Trophoblast cell (in vitro differentiated cells and primary cell): ENCODE data around the gene SEC24A.

ENCODE experiments used
- DNase-seq, 2 donors: peaks; one replicate each; pipeline ENCODE4 v3.0.0-alpha.2; 2016
- H2AFZ ChIP-seq: 2 replicates; pipeline ENCODE4 v1.6.1; 2013; ENCODE audit warnings: low read length, moderate library complexity, mild to moderate bottlenecking; ENCODE audit not compliant: insufficient read depth, poor library complexity
- H2AK5ac ChIP-seq: 2 replicates; pipeline ENCODE4 v1.6.1; 2013; ENCODE audit warnings: mild to moderate bottlenecking, low read length
- H2BK120ac ChIP-seq: 2 replicates; pipeline ENCODE4 v1.6.1; 2013; ENCODE audit warnings: low read length, mild to moderate bottlenecking, moderate library complexity; ENCODE audit not compliant: insufficient read depth, poor library complexity
- H2BK12ac ChIP-seq: 2 replicates; pipeline ENCODE4 v1.6.1; 2013; ENCODE audit warnings: mild to moderate bottlenecking, low read length, moderate library complexity
- H2BK5ac ChIP-seq: 2 replicates; pipeline ENCODE4 v1.6.1; 2013; ENCODE audit warnings: low read length, low read depth, moderate library complexity, mild to moderate bottlenecking; ENCODE audit not compliant: poor library complexity
- H3K14ac ChIP-seq: 2 replicates; pipeline ENCODE4 v1.6.1; 2013; ENCODE audit warnings: mild to moderate bottlenecking, low read length
- H3K18ac ChIP-seq: 2 replicates; pipeline ENCODE4 v1.6.1; 2013; ENCODE audit warnings: mild to moderate bottlenecking, low read length
- H3K23ac ChIP-seq: 2 replicates; pipeline ENCODE4 v1.6.1; 2013; ENCODE audit warnings: low read length
- H3K27ac ChIP-seq: 2 replicates; pipeline ENCODE4 v1.5.1; 2013; ENCODE audit warnings: low read depth, mild to moderate bottlenecking, inconsistent platforms, low read length, moderate library complexity
- H3K27me3 ChIP-seq: 2 replicates; pipeline ENCODE4 v1.6.1; 2013; ENCODE audit warnings: inconsistent platforms, mild to moderate bottlenecking, low read length, moderate library complexity; ENCODE audit not compliant: insufficient read depth
- H3K36me3 ChIP-seq, 2 experiments: 1 replicate in 1 of 2; 2 replicates in 1 of 2; pipeline ENCODE4 v1.6.1; 2013; ENCODE audit warnings: low read length in 2 of 2, mild to moderate bottlenecking in 2 of 2, moderate library complexity in 1 of 2; ENCODE audit not compliant: insufficient read depth in 2 of 2, control insufficient read depth in 1 of 2
- H3K4ac ChIP-seq: 2 replicates; pipeline ENCODE4 v1.6.1; 2013; ENCODE audit warnings: low read depth, mild to moderate bottlenecking, low read length, moderate library complexity
- H3K4me1 ChIP-seq, 2 experiments: 1 replicate in 1 of 2; 2 replicates in 1 of 2; pipeline ENCODE4 v1.6.1; 2013; ENCODE audit warnings: low read length in 2 of 2, mild to moderate bottlenecking in 2 of 2, moderate library complexity in 1 of 2; ENCODE audit not compliant: insufficient read depth in 2 of 2, control insufficient read depth in 1 of 2
- H3K4me2 ChIP-seq: 2 replicates; pipeline ENCODE4 v1.6.1; 2013; ENCODE audit warnings: inconsistent platforms, mild to moderate bottlenecking, low read length, moderate library complexity
- H3K4me3 ChIP-seq: 2 replicates; pipeline ENCODE4 v1.5.1; 2013; ENCODE audit warnings: mild to moderate bottlenecking, low read depth, low read length, inconsistent platforms
- H3K79me1 ChIP-seq: one replicate; pipeline ENCODE4 v1.6.1; 2013; ENCODE audit warnings: low read length
- H3K79me2 ChIP-seq: 2 replicates; pipeline ENCODE4 v1.6.1; 2013; ENCODE audit warnings: low read length, mild to moderate bottlenecking; ENCODE audit not compliant: control insufficient read depth, insufficient read depth, poor library complexity
- H3K9ac ChIP-seq: 2 replicates; pipeline ENCODE4 v1.6.1; 2013; ENCODE audit warnings: mild to moderate bottlenecking, low read length
- H3K9me3 ChIP-seq: 2 replicates; pipeline ENCODE4 v1.6.1; 2013; ENCODE audit warnings: low read depth, mild to moderate bottlenecking, control low read depth, inconsistent platforms, low read length; ENCODE audit not compliant: insufficient read depth
- H4K12ac ChIP-seq: 2 replicates; pipeline ENCODE4 v1.6.1; 2013; ENCODE audit warnings: low read depth, mild to moderate bottlenecking, low read length, moderate library complexity
- H4K8ac ChIP-seq: 2 replicates; pipeline ENCODE4 v1.6.1; 2013; ENCODE audit warnings: low read depth, mild to moderate bottlenecking, low read length, moderate library complexity
- H4K91ac ChIP-seq: one replicate; pipeline ENCODE4 v1.6.1; 2013; ENCODE audit warnings: low read depth, mild to moderate bottlenecking, low read length, moderate library complexity
- WGBS: extraction: QIAGEN DNeasy Blood & Tissue Kit; methylation state at CpG from one replicate; pipeline ENCODE4 v1.1.7; 2013; ENCODE audit warnings: missing lambda C conversion rate; ENCODE audit not compliant: insufficient read length, insufficient coverage; ENCODE audit errors: extremely low coverage; 5-methylcytosine and 5-hydroxymethylcytosine counted together

Gene SEC24A

GRCh38 chr5:134724872-134725271 lies 76.3 kb downstream of the SEC24A start:
- no peak overlapping the region for H3K14ac ChIP-seq
- no peaks in the 10 kb centered on the region for H3K79me1 ChIP-seq
- no peaks in the 10 kb centered on the region for H3K27me3 ChIP-seq
- H3K4me3 ChIP-seq, result no peak overlapping the region
- no peak overlapping the region for H3K4ac ChIP-seq
- H3K27ac ChIP-seq, result no peak overlapping the region
- no peak overlapping the region for H3K4me2 ChIP-seq
- H4K91ac ChIP-seq, result no peak overlapping the region
- peaks cover 19 to 25% of the 10 kb centered on the region in 2 experiments for H3K36me3 ChIP-seq
- DNase-seq, result no peak
- no peak overlapping the region for H3K18ac ChIP-seq
- H3K79me2 ChIP-seq, result no peaks in the 10 kb centered on the region
- H3K4me1 ChIP-seq, result no peaks in the 10 kb centered on the region
- no peak overlapping the region for H2BK12ac ChIP-seq
- no peak overlapping the region for H2BK5ac ChIP-seq
- H3K23ac ChIP-seq, result no peak overlapping the region
- H4K8ac ChIP-seq, result no peak overlapping the region
- no peak overlapping the region for H3K9ac ChIP-seq
- H2AK5ac ChIP-seq, result no peak overlapping the region
- H4K12ac ChIP-seq, result no peak overlapping the region
- no peak overlapping the region for H2BK120ac ChIP-seq
- no peak overlapping the region for H2AFZ ChIP-seq
- no peaks in the 10 kb centered on the region for H3K9me3 ChIP-seq
- no CpG with 5 or more reads among the region's 1 CpG for WGBS

- H2AFZ ChIP-seq, result no peak overlapping the region
- H3K79me1 ChIP-seq, result no peaks in the 10 kb centered on the region
- no peak overlapping the region for H3K18ac ChIP-seq
- H3K4me1 ChIP-seq, result no peaks in the 10 kb centered on the region
- no peaks in the 10 kb centered on the region for H3K27me3 ChIP-seq
- no peak overlapping the region for H3K4me3 ChIP-seq
- no peak overlapping the region for H2BK120ac ChIP-seq
- H3K9ac ChIP-seq, result no peak overlapping the region
- H3K9me3 ChIP-seq, result no peaks in the 10 kb centered on the region
- H2BK12ac ChIP-seq, result no peak overlapping the region
- H4K8ac ChIP-seq, result no peak overlapping the region
- H3K4ac ChIP-seq, result no peak overlapping the region
- no CpG with 5 or more reads among the region's 3 CpGs for WGBS
- H3K4me2 ChIP-seq, result no peak overlapping the region
- H4K12ac ChIP-seq, result no peak overlapping the region
- no peaks in the 10 kb centered on the region for H3K36me3 ChIP-seq
- no peak for DNase-seq
- H3K14ac ChIP-seq, result no peak overlapping the region
- H3K27ac ChIP-seq, result no peak overlapping the region
- H2BK5ac ChIP-seq, result no peak overlapping the region
- H2AK5ac ChIP-seq, result no peak overlapping the region
- H3K79me2 ChIP-seq, result no peaks in the 10 kb centered on the region
- no peak overlapping the region for H3K23ac ChIP-seq
- no peak overlapping the region for H4K91ac ChIP-seq
Measured at GRCh38 chr5:134732819-134733218, 84.2 kb downstream of the SEC24A start.

- Histone ChIP-seq H2BK5ac (no peak overlapping the region), H3K4me3 (no peak overlapping the region), H4K8ac (no peak overlapping the region), H3K23ac (no peak overlapping the region), H4K91ac (no peak overlapping the region), H2BK12ac (no peak overlapping the region), H3K4me2 (no peak overlapping the region), H2AFZ (no peak overlapping the region), H3K14ac (no peak overlapping the region), H3K79me2 (peaks cover 5% of the 10 kb centered on the region), H3K9ac (no peak overlapping the region), H3K18ac (no peak overlapping the region), H3K79me1 (peaks cover 5% of the 10 kb centered on the region), H4K12ac (no peak overlapping the region), H3K27me3 (no peaks in the 10 kb centered on the region), H3K27ac (no peak overlapping the region), H3K36me3 (no peaks in the 10 kb centered on the region), H2BK120ac (no peak overlapping the region), H3K4me1 (peaks cover 0 to 4% of the 10 kb centered on the region in 2 experiments), H3K9me3 (no peaks in the 10 kb centered on the region), H2AK5ac (no peak overlapping the region), H3K4ac (no peak overlapping the region)
- no peak for DNase-seq
- no CpG with 5 or more reads among the region's 4 CpGs for WGBS
Measured at GRCh38 chr5:134735243-134735642, 86.7 kb downstream of the SEC24A start.

- Histone ChIP-seq H4K91ac (no peak overlapping the region), H3K14ac (no peak overlapping the region), H4K12ac (no peak overlapping the region), H2BK5ac (no peak overlapping the region), H3K79me2 (peaks cover 5% of the 10 kb centered on the region), H3K4ac (no peak overlapping the region), H3K36me3 (peaks cover 3% of the 10 kb centered on the region in 2 experiments), H3K27ac (no peak overlapping the region), H2BK12ac (no peak overlapping the region), H3K9ac (no peak overlapping the region), H3K4me2 (no peak overlapping the region), H2BK120ac (no peak overlapping the region), H3K79me1 (peaks cover 5% of the 10 kb centered on the region), H3K27me3 (no peaks in the 10 kb centered on the region), H2AK5ac (no peak overlapping the region), H3K23ac (no peak overlapping the region), H3K18ac (no peak overlapping the region), H4K8ac (no peak overlapping the region), H3K9me3 (no peaks in the 10 kb centered on the region), H3K4me1 (peaks cover 0 to 4% of the 10 kb centered on the region in 2 experiments), H2AFZ (no peak overlapping the region), H3K4me3 (no peak overlapping the region)
- no peak for DNase-seq
- no CpG with 5 or more reads among the region's 2 CpGs for WGBS
Measured at GRCh38 chr5:134736173-134736812, 87.7 kb downstream of the SEC24A start.
